OCI-LY3 (cell line): ENCODE results near the gene TRIM37.

ENCODE experiments used
- H2AFZ ChIP-seq: fragments of 200-600, 300-600 bp; shearing (Covaris generic); 2 replicates; pipeline ENCODE4 v1.6.0; 2014; ENCODE audit warnings: antibody characterized with exemption, low read depth, low read length
- H3K27ac ChIP-seq: fragments of 200-600, 300-600 bp; sonication (generic); 2 replicates; pipeline ENCODE4 v1.5.1; 2014; ENCODE audit warnings: mild to moderate bottlenecking, low read length, moderate library complexity, mixed read lengths
- H3K27me3 ChIP-seq: fragments of 200-600, 300-600 bp; sonication (generic); 2 replicates; pipeline ENCODE4 v1.6.1; 2014; ENCODE audit warnings: low read depth, low read length, mixed read lengths
- H3K36me3 ChIP-seq: fragments of 200-600, 300-600 bp; sonication (generic); replicated peaks from 2 replicates; pipeline ENCODE3; 2014; ENCODE audit warnings: low read depth, low read length, mixed read lengths
- H3K4me1 ChIP-seq: fragments of 300-600, 200-600 bp; sonication (generic); 2 replicates; pipeline ENCODE4 v1.6.1; 2014; ENCODE audit warnings: low read length, mixed read lengths
- H3K4me2 ChIP-seq: fragments of 200-600, 300-600 bp; sonication (generic); 2 replicates; pipeline ENCODE4 v1.6.1; 2014; ENCODE audit warnings: low read length, mixed read lengths
- H3K4me3 ChIP-seq: fragments of 300-600, 200-600 bp; sonication (generic); 2 replicates; pipeline ENCODE4 v1.5.1; 2014; ENCODE audit warnings: antibody characterized with exemption, mild to moderate bottlenecking, low read length, moderate library complexity
- H3K79me2 ChIP-seq: fragments of 300-600, 200-600 bp; shearing (Covaris generic); 2 replicates; pipeline ENCODE4 v1.6.1; 2014; ENCODE audit warnings: mild to moderate bottlenecking, low read length, mixed read lengths
- H3K9ac ChIP-seq: fragments of 300-600, 200-600 bp; shearing (Covaris generic); 2 replicates; pipeline ENCODE4 v1.6.0; 2014; ENCODE audit warnings: mild to moderate bottlenecking, low read length, moderate library complexity
- H3K9me3 ChIP-seq: fragments of 200-600, 300-600 bp; shearing (Covaris generic); 2 replicates; pipeline ENCODE4 v1.6.1; 2014; ENCODE audit warnings: low read length, mixed read lengths; ENCODE audit not compliant: insufficient read depth
- H4K20me1 ChIP-seq: fragments of 200-600, 300-600 bp; sonication (generic); 2 replicates; pipeline ENCODE4 v1.6.1; 2016; ENCODE audit warnings: low read length, mixed read lengths; ENCODE audit not compliant: insufficient read depth
- EZH2phosphoT487 ChIP-seq: fragments of 200-600 bp; shearing (Covaris generic); IDR thresholded peaks from 2 replicates; pipeline ENCODE4 v1.6.1; 2018; ENCODE audit warnings: antibody characterized with exemption, mixed run types, low read depth
- TF ChIP-seq, protein P1 (sequence below): fragments of 200-600, 300-600 bp; sonication (generic); IDR thresholded peaks from 2 replicates; pipeline ENCODE4 v1.5.1; 2014; ENCODE audit warnings: antibody characterized with exemption, low read length, low read depth

The TRIM37 gene

DNA sequence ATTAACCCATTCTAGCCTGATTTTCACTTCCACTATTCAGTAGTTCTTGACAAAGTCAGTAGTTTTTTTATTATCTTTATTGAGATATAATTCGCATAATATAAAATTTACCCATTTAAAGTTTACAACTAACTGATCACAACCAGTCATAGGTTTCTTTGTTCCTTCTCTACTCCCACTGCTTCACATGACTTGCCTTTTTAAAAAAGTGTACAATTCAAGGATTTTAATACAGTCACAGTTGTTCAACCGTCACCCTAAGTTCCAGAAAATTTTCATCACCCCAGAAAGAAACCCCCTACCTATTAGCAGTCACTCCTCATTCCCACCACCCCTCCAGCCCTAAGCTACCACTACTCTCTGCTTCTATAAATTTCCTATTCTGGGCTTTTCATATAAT is 162.5 kb downstream of the TRIM37 start:
- peak overlapping the region; percentile 30; the same call in 1 of the 2 replicates for H3K27ac ChIP-seq
- H2AFZ ChIP-seq: no peak overlapping the region
- peaks cover 16% of the 10 kb centered on the region for H3K36me3 ChIP-seq
- peaks cover 55% of the 10 kb centered on the region for H3K4me1 ChIP-seq
- no peaks in the 10 kb centered on the region; the same call in 1 of the 2 replicates for H3K79me2 ChIP-seq
- H3K27me3 ChIP-seq: no peaks in the 10 kb centered on the region
- H3K4me2 ChIP-seq: peak overlapping the region; percentile 56
- H3K9ac ChIP-seq: no peak overlapping the region
- TF ChIP-seq, protein P1, sequence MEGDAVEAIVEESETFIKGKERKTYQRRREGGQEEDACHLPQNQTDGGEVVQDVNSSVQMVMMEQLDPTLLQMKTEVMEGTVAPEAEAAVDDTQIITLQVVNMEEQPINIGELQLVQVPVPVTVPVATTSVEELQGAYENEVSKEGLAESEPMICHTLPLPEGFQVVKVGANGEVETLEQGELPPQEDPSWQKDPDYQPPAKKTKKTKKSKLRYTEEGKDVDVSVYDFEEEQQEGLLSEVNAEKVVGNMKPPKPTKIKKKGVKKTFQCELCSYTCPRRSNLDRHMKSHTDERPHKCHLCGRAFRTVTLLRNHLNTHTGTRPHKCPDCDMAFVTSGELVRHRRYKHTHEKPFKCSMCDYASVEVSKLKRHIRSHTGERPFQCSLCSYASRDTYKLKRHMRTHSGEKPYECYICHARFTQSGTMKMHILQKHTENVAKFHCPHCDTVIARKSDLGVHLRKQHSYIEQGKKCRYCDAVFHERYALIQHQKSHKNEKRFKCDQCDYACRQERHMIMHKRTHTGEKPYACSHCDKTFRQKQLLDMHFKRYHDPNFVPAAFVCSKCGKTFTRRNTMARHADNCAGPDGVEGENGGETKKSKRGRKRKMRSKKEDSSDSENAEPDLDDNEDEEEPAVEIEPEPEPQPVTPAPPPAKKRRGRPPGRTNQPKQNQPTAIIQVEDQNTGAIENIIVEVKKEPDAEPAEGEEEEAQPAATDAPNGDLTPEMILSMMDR: no peak
- no peak for TF ChIP-seq EZH2phosphoT487
- no peak overlapping the region for H3K4me3 ChIP-seq
- no peaks in the 10 kb centered on the region for H4K20me1 ChIP-seq
- peaks cover 8% of the 10 kb centered on the region; the same call in 1 of the 2 replicates for H3K9me3 ChIP-seq

- no peaks in the 10 kb centered on the region for H3K27me3 ChIP-seq
- no peak overlapping the region for H3K4me3 ChIP-seq
- no peak overlapping the region for H3K4me2 ChIP-seq
- no peaks in the 10 kb centered on the region for H4K20me1 ChIP-seq
- H3K79me2 ChIP-seq: no peaks in the 10 kb centered on the region
- H3K9me3 ChIP-seq: no peaks in the 10 kb centered on the region
- H3K9ac ChIP-seq: no peak overlapping the region
- no peak overlapping the region for H3K27ac ChIP-seq
- H2AFZ ChIP-seq: no peak overlapping the region
- TF ChIP-seq EZH2phosphoT487: no peak
- TF ChIP-seq, protein P1: no peak
- H3K4me1 ChIP-seq: no peaks in the 10 kb centered on the region
- H3K36me3 ChIP-seq: peaks cover 4% of the 10 kb centered on the region
Measured at GRCh38 chr17:58936295-58936694, 170.4 kb downstream of the TRIM37 start.

GRCh38 chr17:58932956-58933355 is 173.7 kb downstream of the TRIM37 start:
- Histone ChIP-seq H3K4me2 (no peak overlapping the region), H3K27ac (no peak overlapping the region), H2AFZ (no peak overlapping the region), H3K9ac (no peak overlapping the region), H3K4me3 (no peak overlapping the region), H3K79me2 (no peaks in the 10 kb centered on the region), H4K20me1 (no peaks in the 10 kb centered on the region), H3K4me1 (no peaks in the 10 kb centered on the region), H3K36me3 (no peaks in the 10 kb centered on the region), H3K27me3 (no peaks in the 10 kb centered on the region), H3K9me3 (no peaks in the 10 kb centered on the region)
- TF ChIP-seq, protein P1: no peak
- TF ChIP-seq EZH2phosphoT487: no peak
